ENCODE data around the gene GARS1. TPM values are rescaled to one million over a fixed set of nuclear protein-coding genes. Genes with fewer than 3 reads are reported as not detected.
A peak's percentile ranks its signal among the peaks of the same experiment; 100 is the strongest.

The GARS1 gene
- polyA plus RNA-seq, 3 donors, result 46.0 to 68.4 (median 48.6) TPM

DNA sequence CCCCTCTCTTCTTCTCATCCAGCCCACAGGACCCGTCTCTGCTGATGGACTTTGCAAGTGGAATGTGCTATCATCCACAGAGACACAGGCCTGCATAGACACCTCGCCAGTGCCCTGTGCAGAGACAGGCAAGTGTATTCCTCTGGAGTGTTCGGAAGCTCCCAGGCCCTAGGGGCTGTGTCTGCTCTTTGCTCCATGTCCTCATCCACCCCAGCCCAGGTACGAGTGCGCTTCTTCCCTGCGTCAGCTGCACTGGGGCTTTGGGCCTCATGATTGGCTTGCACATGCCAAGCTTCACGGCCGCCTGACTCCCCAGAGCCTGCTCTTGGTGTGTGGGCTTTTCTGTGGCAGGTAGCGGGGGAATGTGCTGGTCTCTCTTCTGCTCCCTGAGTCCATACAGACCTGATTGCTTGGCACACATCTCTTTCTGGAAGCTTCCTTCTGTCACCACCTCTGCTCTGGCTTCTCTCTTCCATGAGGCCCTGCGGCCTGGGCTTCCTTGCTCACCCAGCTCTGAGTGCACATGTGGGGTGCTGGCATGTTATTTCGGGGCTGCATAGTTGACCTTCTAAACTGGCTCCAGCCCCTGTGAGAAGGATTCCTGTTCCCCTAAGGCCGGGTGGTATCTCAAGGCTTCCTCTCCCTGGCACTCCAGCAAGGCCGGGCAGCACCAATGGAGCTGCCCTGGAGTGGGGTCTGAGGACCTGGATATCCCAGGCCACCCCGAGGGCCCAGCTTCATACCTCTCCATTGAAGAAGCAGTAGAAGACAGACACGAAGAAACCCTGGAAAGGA is 59.8 kb downstream of the GARS1 start:
- Mint-ChIP-seq H3K9me3 (peaks cover 0 to 2% (median 0%) of the 10 kb centered on the region in 7 donors), H3K27ac (no peak overlapping the region), H3K4me3 (peak overlapping the region in 1 of 2 donors; percentile 7), H3K36me3 (no peaks in the 10 kb centered on the region), H3K4me1 (peaks cover 9% of the 10 kb centered on the region), H3K27me3 (ENCODE audit: low read depth in 3 of 3) (no peaks in the 10 kb centered on the region)
- intact Hi-C loops (cut with micrococcal nuclease), result no loop called here
- no peaks in the 10 kb centered on the region for H3K9me3 ChIP-seq (replicated peaks in 1 of 2; ENCODE audit: control insufficient read depth in 1 of 2, insufficient read depth in 1 of 2, low read length in 2 of 2)
- no peak overlapping the region for H2AFZ ChIP-seq (ENCODE audit: insufficient read depth, low read depth, low read length, poor library complexity, severe bottlenecking)
- H3K36me3 ChIP-seq (replicated peaks in 1 of 2; ENCODE audit: control insufficient read depth in 1 of 2, insufficient read depth in 2 of 2, low read length in 2 of 2), result no peaks in the 10 kb centered on the region
- H3K27ac ChIP-seq (ENCODE audit: low read depth in 1 of 2, low read length in 2 of 2), result no peak overlapping the region
- no peaks in the 10 kb centered on the region for H4K20me1 ChIP-seq (ENCODE audit: insufficient read depth, low read length)
- TF ChIP-seq, protein P1, sequence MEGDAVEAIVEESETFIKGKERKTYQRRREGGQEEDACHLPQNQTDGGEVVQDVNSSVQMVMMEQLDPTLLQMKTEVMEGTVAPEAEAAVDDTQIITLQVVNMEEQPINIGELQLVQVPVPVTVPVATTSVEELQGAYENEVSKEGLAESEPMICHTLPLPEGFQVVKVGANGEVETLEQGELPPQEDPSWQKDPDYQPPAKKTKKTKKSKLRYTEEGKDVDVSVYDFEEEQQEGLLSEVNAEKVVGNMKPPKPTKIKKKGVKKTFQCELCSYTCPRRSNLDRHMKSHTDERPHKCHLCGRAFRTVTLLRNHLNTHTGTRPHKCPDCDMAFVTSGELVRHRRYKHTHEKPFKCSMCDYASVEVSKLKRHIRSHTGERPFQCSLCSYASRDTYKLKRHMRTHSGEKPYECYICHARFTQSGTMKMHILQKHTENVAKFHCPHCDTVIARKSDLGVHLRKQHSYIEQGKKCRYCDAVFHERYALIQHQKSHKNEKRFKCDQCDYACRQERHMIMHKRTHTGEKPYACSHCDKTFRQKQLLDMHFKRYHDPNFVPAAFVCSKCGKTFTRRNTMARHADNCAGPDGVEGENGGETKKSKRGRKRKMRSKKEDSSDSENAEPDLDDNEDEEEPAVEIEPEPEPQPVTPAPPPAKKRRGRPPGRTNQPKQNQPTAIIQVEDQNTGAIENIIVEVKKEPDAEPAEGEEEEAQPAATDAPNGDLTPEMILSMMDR (IDR thresholded peaks at IDR 0.05), result no peak
- no peaks in the 10 kb centered on the region for H3K79me2 ChIP-seq (ENCODE audit: insufficient read depth, low read length)
- no peak overlapping the region for H3K4me2 ChIP-seq (replicated peaks; ENCODE audit: extremely low read depth, low read length, poor library complexity, severe bottlenecking)
- H3K27me3 ChIP-seq (ENCODE audit: control insufficient read depth in 2 of 2, insufficient read depth in 2 of 2, low read length in 2 of 2), result no peaks in the 10 kb centered on the region
- WGBS (ENCODE audit: insufficient coverage), result 96% methylated on average over 8 of the region's 15 CpGs
- H3K4me3 ChIP-seq (replicated peaks in 1 of 3; ENCODE audit: low read depth in 2 of 3, low read length in 3 of 3), result no peak overlapping the region
- no peak for DNase-seq
- no peak overlapping the region for H3K9ac ChIP-seq (ENCODE audit: insufficient read depth, low read length, poor library complexity, severe bottlenecking)
- no peaks in the 10 kb centered on the region for H3K4me1 ChIP-seq (ENCODE audit: control insufficient read depth in 1 of 2, insufficient read depth in 2 of 2, low read length in 2 of 2)

DNA sequence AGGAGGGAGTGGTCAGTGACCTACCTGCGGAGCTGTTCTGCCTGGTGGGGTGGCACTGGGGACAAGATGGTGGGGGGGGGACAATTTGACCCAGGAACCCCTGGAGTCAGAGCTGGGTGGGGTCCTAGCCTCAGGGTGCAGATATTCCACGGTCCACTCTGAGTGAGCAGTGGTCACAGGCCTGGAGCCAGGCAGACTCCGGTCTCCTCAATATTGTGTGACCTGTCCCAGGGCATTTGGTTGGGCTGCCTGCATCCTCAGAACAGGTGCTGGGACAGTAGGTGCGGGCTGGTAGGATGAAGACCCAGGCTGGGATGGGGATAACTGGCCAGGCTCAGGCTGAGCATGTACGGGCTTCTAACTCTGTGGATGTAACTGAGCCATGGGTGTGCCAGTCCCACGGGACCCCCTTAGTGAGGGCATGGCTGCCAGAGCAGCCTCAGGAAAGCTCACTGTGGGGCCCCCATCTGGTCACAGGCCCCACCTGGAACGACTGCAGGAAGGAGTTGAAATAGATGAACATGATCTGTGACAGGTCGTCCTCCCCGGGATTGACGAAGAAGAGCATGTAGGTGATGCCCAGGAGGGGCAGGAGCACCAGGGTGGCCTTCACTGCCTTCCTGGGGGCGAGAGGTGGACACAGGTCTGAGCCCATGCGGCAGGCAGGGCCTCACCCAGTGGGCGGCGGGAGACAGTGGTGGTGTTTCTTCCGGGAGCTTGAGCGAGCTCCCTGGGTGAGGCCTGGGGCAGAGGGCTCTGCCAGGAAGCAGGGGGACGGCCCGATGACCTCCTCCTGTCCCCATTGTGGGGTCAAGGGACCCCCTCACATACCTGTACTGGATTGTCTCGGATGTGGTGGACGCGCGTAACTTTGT is 60.7 kb downstream of the GARS1 start:
- H3K79me2 ChIP-seq (ENCODE audit: insufficient read depth, low read length), result no peaks in the 10 kb centered on the region
- Mint-ChIP-seq H3K4me1 (peaks cover 9% of the 10 kb centered on the region), H3K36me3 (no peaks in the 10 kb centered on the region), H3K9me3 (peaks cover 0 to 2% (median 0%) of the 10 kb centered on the region in 7 donors), H3K4me3 (peak overlapping the region in 1 of 2 donors; percentile 7), H3K27me3 (ENCODE audit: low read depth in 3 of 3) (peaks cover 0 to under 1% (median 0%) of the 10 kb centered on the region in 3 donors), H3K27ac (no peak overlapping the region)
- no peak for DNase-seq
- no peaks in the 10 kb centered on the region for H3K36me3 ChIP-seq (replicated peaks in 1 of 2; ENCODE audit: control insufficient read depth in 1 of 2, insufficient read depth in 2 of 2, low read length in 2 of 2)
- H3K4me3 ChIP-seq (replicated peaks in 1 of 3; ENCODE audit: low read depth in 2 of 3, low read length in 3 of 3), result no peak overlapping the region
- H4K20me1 ChIP-seq (ENCODE audit: insufficient read depth, low read length), result no peaks in the 10 kb centered on the region
- WGBS (ENCODE audit: insufficient coverage), result over 99% methylated on average over 15 of the region's 22 CpGs
- H2AFZ ChIP-seq (ENCODE audit: insufficient read depth, low read depth, low read length, poor library complexity, severe bottlenecking), result no peak overlapping the region
- no peak overlapping the region for H3K27ac ChIP-seq (ENCODE audit: low read depth in 1 of 2, low read length in 2 of 2)
- no peaks in the 10 kb centered on the region for H3K9me3 ChIP-seq (replicated peaks in 1 of 2; ENCODE audit: control insufficient read depth in 1 of 2, insufficient read depth in 1 of 2, low read length in 2 of 2)
- TF ChIP-seq, protein P1 (IDR thresholded peaks at IDR 0.05), result no peak
- H3K9ac ChIP-seq (ENCODE audit: insufficient read depth, low read length, poor library complexity, severe bottlenecking), result no peak overlapping the region
- H3K4me2 ChIP-seq (replicated peaks; ENCODE audit: extremely low read depth, low read length, poor library complexity, severe bottlenecking), result no peak overlapping the region
- no peaks in the 10 kb centered on the region for H3K4me1 ChIP-seq (ENCODE audit: control insufficient read depth in 1 of 2, insufficient read depth in 2 of 2, low read length in 2 of 2)
- intact Hi-C loops (cut with micrococcal nuclease), result no loop called here
- no peaks in the 10 kb centered on the region for H3K27me3 ChIP-seq (ENCODE audit: control insufficient read depth in 2 of 2, insufficient read depth in 2 of 2, low read length in 2 of 2)

Measured in CD14-positive monocyte (primary cell).